ENCODE data around the gene CLDN15.

Gene CLDN15

DNA sequence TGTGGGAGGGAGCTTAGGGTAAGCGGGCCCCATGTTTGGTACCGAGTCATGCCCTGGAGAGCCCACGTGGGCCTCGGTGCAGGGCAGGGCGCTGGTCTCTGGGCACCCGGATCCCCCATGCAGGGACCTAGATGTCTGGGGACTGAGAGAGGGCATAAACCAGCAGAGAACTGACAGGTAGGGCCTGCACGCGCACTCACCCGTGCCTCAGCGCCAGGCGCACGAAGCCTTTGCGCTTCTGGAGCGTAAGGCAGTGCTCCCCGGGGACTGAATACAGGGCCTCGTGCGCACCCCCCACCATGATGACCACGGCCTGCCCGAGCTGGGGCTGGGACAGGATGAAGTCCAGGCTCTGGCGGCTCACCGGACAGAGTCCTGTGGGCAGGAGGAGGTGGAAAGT lies 39.6 kb downstream of the CLDN15 start:
- no peak for DNase-seq

DNA sequence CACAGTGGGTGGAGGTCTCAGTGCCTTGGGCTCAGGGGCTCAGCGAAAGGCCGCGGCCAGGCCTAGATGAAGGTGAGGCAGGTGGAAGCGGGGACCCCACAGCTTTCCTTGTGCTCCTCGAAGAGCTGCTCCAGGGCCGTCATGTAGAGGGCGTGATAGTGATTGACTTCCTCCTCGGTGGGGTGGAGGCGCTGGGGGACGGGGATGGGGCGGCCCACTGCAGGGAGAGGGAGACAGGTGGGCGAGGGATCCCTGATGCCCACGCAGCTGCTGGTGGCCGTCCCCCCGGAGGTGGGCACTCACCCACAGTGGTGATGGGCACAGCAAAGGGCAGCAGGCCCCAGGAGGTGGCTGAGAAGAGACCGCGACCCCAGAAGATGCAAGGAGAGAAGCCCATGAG lies 41.7 kb downstream of the CLDN15 start:
- DNase-seq, result no peak

DNA sequence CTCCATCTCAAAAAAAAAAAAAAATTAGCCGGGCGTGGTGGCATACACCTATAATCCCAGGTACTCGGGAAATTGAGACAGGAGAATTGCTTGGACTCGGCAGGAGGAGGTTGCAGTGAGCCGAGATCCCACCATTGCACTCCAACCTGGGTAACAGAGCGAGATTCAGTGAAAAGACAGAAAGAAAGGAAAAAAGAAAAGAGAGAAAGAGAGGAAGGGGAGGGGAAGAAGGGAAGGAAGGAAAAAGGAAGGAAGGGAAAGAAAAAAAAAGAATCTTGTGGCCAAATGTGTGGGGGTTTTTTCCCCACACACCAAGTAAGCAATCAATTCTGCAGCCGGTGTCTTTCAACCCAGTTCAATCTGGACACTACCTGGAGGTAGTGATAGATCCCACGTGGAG lies 48.5 kb downstream of the CLDN15 start:
- no peak for DNase-seq

DNA sequence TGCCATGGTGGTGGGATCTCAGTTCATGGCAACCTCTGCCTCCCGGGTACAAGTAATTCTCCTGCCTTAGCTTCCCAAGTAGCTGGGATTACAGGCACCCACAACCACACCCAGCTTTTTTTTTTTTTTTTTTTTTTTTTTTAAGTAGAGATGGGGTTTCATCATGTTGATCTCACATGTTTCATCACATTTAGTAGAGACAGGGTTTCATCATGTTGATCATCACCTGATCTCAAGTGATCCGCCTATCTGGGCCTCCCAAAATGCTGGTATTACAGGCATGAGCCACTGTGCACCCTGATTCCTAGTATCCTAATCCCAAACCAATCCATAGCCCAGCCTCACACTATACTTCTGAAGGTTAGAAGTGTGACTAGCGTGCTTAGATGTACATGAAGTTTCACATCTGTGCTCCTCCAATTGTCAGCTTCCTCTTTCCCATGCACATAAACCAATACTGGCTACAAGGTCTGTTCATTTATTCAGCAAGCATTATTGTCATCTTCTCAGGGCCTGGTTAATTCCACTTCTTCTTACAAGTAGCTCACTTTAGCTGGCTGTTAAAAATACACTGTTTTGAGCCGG lies 50.7 kb downstream of the CLDN15 start:
- DNase-seq, result no peak

DNA sequence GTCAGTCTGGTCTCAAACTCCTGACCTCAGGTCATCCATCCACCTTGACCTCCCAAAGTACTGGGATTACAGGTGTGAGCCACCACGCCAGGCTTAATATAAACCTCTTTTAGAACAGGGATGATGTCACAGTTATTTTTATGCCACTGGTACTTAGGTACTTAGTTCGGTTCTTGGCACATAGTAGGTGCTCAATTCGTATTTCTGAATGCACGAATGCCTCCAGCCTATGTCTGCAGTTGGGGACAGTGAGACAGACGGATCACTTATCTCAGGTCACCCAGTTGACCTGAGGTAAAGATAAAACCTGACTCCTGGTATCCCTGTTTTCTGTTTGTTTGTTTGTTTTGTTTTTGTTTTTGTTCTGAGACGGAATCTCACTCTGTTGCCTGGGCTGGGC lies 51.4 kb downstream of the CLDN15 start:
- DNase-seq, result no peak

DNA sequence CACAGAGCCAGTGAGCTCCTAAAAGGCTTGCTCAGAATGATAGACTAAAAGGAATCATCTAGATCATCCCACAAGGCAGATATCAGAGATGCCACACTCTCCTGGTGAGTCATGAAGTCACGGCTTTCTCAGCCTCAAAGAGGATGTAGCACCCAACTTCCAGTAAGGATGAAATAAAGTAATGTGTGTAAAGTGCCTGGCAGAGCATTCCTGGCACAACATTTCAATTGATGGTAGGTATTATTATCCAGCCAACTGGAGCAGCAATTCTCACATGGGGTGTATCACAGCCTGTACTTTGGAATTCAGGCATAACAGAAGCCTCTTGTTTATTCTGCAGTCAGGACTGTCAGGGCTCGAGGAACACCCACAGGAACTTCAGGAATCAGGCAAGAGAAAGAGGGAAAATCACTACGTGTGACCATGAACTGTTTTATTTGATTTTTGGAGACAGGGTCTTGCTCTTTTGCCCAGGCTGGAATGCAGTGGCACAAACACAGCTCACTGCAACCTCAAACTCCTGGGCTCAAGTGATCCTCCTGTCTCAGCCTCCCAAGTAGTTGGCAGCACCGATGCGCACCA lies 52.3 kb downstream of the CLDN15 start:
- DNase-seq, result no peak

Measured in NCI-H524 treated with DMSO at 0.1 percent for 48 hours (cell line).